GM18909 (cell line): ENCODE results near the gene RNF133.
"Not testable (repeated sequence)": the region's sequence is repeated elsewhere in the genome, so short reads cannot be mapped to it uniquely, and the experiment has no call there.

Experiments used
- ATAC-seq: cut with Tn5 transposase; IDR thresholded peaks from one replicate; pipeline ENCODE4 v1.9.1; 2021; ENCODE audit warnings: mild to moderate bottlenecking; ENCODE audit not compliant: unreplicated experiment, poor library complexity

Gene RNF133

GRCh38 chr7:122691569-122692235 lies 7.2 kb downstream of the RNF133 start:
- no peak for ATAC-seq

- no peak for ATAC-seq
These were observed 9.4 kb downstream of the RNF133 start for GRCh38 chr7:122689346-122690109.

GRCh38 chr7:122688400-122688998 lies 10.4 kb downstream of the RNF133 start:
- ATAC-seq, result no peak

- no peak for ATAC-seq
These were observed 12.5 kb downstream of the RNF133 start for GRCh38 chr7:122686360-122686878.

- ATAC-seq, result no peak
These were observed 14.4 kb downstream of the RNF133 start for GRCh38 chr7:122684504-122684903.

- no peak for ATAC-seq
These were observed 15.9 kb downstream of the RNF133 start for GRCh38 chr7:122682815-122683550.

GRCh38 chr7:122681186-122681585 lies 17.7 kb downstream of the RNF133 start:
- ATAC-seq, result not testable (repeated sequence)

- ATAC-seq, result no peak
These were observed 19.1 kb downstream of the RNF133 start for GRCh38 chr7:122679813-122680212.

GRCh38 chr7:122679269-122679709 lies 19.6 kb downstream of the RNF133 start:
- not testable (repeated sequence) for ATAC-seq

- no peak for ATAC-seq
These were observed 21.8 kb downstream of the RNF133 start for GRCh38 chr7:122677149-122677548.

GRCh38 chr7:122676466-122676865 lies 22.5 kb downstream of the RNF133 start:
- no peak for ATAC-seq

- ATAC-seq, result no peak
These were observed 23.3 kb downstream of the RNF133 start for GRCh38 chr7:122675621-122676020.

- no peak for ATAC-seq
These were observed 23.9 kb downstream of the RNF133 start for GRCh38 chr7:122675011-122675410.

GRCh38 chr7:122674502-122674901 lies 24.4 kb downstream of the RNF133 start:
- ATAC-seq, result no peak

- no peak for ATAC-seq
These were observed 25.0 kb downstream of the RNF133 start for GRCh38 chr7:122673951-122674350.

- no peak for ATAC-seq
These were observed 26.4 kb downstream of the RNF133 start for GRCh38 chr7:122672536-122672935.

GRCh38 chr7:122663733-122664132 lies 35.2 kb downstream of the RNF133 start:
- ATAC-seq, result no peak

GRCh38 chr7:122658856-122659255 lies 40.1 kb downstream of the RNF133 start:
- ATAC-seq, result no peak

- ATAC-seq, result no peak
These were observed 45.2 kb downstream of the RNF133 start for GRCh38 chr7:122653685-122654084.

GRCh38 chr7:122652876-122653275 lies 46.0 kb downstream of the RNF133 start:
- no peak for ATAC-seq
